Spinal cord (tissue), 10 donors: Measurements from ENCODE around the gene SLAMF7. TPM values are rescaled to one million over a fixed set of nuclear protein-coding genes. Genes with fewer than 3 reads are reported as not detected.
"Not testable (repeated sequence)": the region's sequence is repeated elsewhere in the genome, so short reads cannot be mapped to it uniquely, and the experiment has no call there.

ENCODE experiments used
- DNase-seq, 6 donors: peaks; one replicate each; pipeline versions ENCODE4 v3.0.0 to v3.0.0-alpha.2; 2013 to 2015; ENCODE audit warnings: low spot score in 6 of 6, low read depth in 4 of 6
- H3K27ac ChIP-seq: one replicate; pipeline ENCODE4 v1.5.1; 2013; ENCODE audit warnings: low read depth, low read length, control low read depth
- H3K27me3 ChIP-seq: one replicate; pipeline ENCODE4 v1.6.1; 2013; ENCODE audit warnings: low read length; ENCODE audit not compliant: control insufficient read depth, insufficient read depth
- H3K36me3 ChIP-seq: one replicate; pipeline ENCODE4 v1.6.1; 2013; ENCODE audit warnings: low read length; ENCODE audit not compliant: control insufficient read depth, insufficient read depth
- H3K4me1 ChIP-seq: one replicate; pipeline ENCODE4 v1.6.1; 2013; ENCODE audit warnings: low read length; ENCODE audit not compliant: control insufficient read depth, insufficient read depth
- H3K4me3 ChIP-seq: one replicate; pipeline ENCODE4 v1.5.1; 2013; ENCODE audit warnings: low read depth, low read length, control low read depth
- H3K9me3 ChIP-seq: one replicate; pipeline ENCODE4 v1.6.1; 2013; ENCODE audit warnings: low read length; ENCODE audit not compliant: control insufficient read depth, insufficient read depth
- WGBS: methylation state at CpG from one replicate; pipeline ENCODE4 v1.1.5; 2013; ENCODE audit warnings: missing lambda C conversion rate; ENCODE audit not compliant: insufficient coverage; 5-methylcytosine and 5-hydroxymethylcytosine counted together
- polyA plus RNA-seq, 2 donors: library from polyadenylated mRNA; unstranded; fragments of 120-200 nt; gene quantifications; one replicate each; pipeline ENCODE4 v1.2.1, GENCODE V29; 2013; ENCODE audit not compliant: insufficient read length in 2 of 2
- total RNA-seq, 2 donors: library from RNA; depleted of rRNA in 1 of 2; stranded (reverse); fragments of 120-200 nt in 1 of 2; fragments of >200 nt in 1 of 2; gene quantifications; one replicate each; pipeline versions ENCODE4 v1.2.3 to v1.2.4, GENCODE V29; 2013 to 2014
- donor health status: healthy.

The SLAMF7 gene
- total and polyA plus RNA-seq, 4 donors: 0.11 to 0.59 TPM; not detected in 2

GRCh38 chr1:160727316-160727640, 11.8 kb upstream of the SLAMF7 start:
- no peak overlapping the region for H3K4me3 ChIP-seq
- DNase-seq: no peak

DNA sequence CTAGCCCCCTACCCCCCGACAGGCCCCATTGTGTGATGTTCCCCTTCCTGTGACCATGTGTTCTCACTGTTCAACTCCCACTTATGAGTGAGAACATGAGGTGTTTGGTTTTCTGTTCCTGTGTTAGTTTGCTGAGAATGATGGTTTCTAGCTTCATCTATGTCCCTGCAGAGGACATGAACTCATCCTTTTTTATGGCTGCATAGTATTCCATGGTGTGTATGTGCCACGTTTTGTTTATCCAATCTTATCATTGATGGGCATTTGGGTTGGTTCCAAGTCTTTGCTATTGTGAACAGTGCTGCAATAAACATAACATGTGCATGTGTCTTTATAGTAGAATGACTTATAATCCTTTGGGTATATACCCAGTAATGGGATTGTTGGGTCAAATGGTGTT, 7.5 kb upstream of the SLAMF7 start:
- H3K4me3 ChIP-seq, H3K27ac ChIP-seq, H3K4me1 ChIP-seq, H3K9me3 ChIP-seq, DNase-seq, H3K36me3 ChIP-seq, H3K27me3 ChIP-seq: not testable (repeated sequence)
- 80% methylated on average over 1 of the region's 2 CpGs for WGBS

More at GRCh38 chr1:160727316-160727640, 11.8 kb upstream of the SLAMF7 start:
- H3K4me1 ChIP-seq: no peaks in the 10 kb centered on the region
- no peaks in the 10 kb centered on the region for H3K36me3 ChIP-seq
- no peak overlapping the region for H3K27ac ChIP-seq
- H3K27me3 ChIP-seq: no peaks in the 10 kb centered on the region
- H3K9me3 ChIP-seq: no peaks in the 10 kb centered on the region

DNA sequence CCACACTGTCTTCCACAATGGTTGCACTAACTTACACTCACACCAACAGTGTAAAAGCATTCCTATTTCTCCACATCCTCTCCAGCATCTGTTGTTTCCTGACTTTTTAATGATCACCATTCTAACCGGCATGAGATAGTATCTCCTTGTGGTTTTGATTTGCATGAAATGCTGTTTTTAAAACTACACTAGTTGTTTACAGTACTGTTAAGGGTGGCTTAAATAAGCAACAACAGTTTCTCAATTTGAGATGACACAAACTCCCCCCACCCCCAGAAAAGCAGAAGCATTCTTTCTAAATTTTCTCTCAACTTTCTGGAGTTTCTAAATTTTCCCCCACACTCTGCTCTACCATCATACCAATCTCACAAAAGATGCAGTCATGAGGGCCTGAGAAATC, 7.1 kb upstream of the SLAMF7 start:
- WGBS: no CpG with 5 or more reads among the region's 1 CpG
- Histone ChIP-seq H3K4me1 (no peaks in the 10 kb centered on the region), H3K27me3 (no peaks in the 10 kb centered on the region), H3K36me3 (no peaks in the 10 kb centered on the region), H3K4me3 (no peak overlapping the region), H3K9me3 (no peaks in the 10 kb centered on the region), H3K27ac (no peak overlapping the region)
- DNase-seq: no peak

- no peaks in the 10 kb centered on the region for H3K27me3 ChIP-seq
- H3K36me3 ChIP-seq: no peaks in the 10 kb centered on the region
- H3K4me3 ChIP-seq: no peak overlapping the region
- no peak for DNase-seq
- H3K9me3 ChIP-seq: no peaks in the 10 kb centered on the region
- H3K27ac ChIP-seq: no peak overlapping the region
- no peaks in the 10 kb centered on the region for H3K4me1 ChIP-seq
Observed at GRCh38 chr1:160733898-160734297, 5.1 kb upstream of the SLAMF7 start.

GRCh38 chr1:160734301-160734700, 4.7 kb upstream of the SLAMF7 start:
- no peak for DNase-seq
- H3K4me1 ChIP-seq: no peaks in the 10 kb centered on the region
- H3K27me3 ChIP-seq: no peaks in the 10 kb centered on the region
- H3K4me3 ChIP-seq: no peak overlapping the region
- no peaks in the 10 kb centered on the region for H3K36me3 ChIP-seq
- no peaks in the 10 kb centered on the region for H3K9me3 ChIP-seq
- H3K27ac ChIP-seq: no peak overlapping the region

- Histone ChIP-seq H3K27me3 (no peaks in the 10 kb centered on the region), H3K4me1 (no peaks in the 10 kb centered on the region), H3K27ac (no peak overlapping the region), H3K4me3 (no peak overlapping the region), H3K9me3 (no peaks in the 10 kb centered on the region), H3K36me3 (no peaks in the 10 kb centered on the region)
- WGBS: no CpG with 5 or more reads among the region's 2 CpGs
- DNase-seq: no peak
Observed at GRCh38 chr1:160738271-160738670, 776 bp upstream of the SLAMF7 start.

GRCh38 chr1:160740133-160740688, 1.2 kb downstream of the SLAMF7 start:
- 92% methylated on average over 2 of the region's 5 CpGs for WGBS
- no peak overlapping the region for H3K4me3 ChIP-seq
- no peaks in the 10 kb centered on the region for H3K27me3 ChIP-seq
- H3K9me3 ChIP-seq: no peaks in the 10 kb centered on the region
- DNase-seq: no peak
- H3K36me3 ChIP-seq: no peaks in the 10 kb centered on the region
- no peak overlapping the region for H3K27ac ChIP-seq
- H3K4me1 ChIP-seq: no peaks in the 10 kb centered on the region

DNA sequence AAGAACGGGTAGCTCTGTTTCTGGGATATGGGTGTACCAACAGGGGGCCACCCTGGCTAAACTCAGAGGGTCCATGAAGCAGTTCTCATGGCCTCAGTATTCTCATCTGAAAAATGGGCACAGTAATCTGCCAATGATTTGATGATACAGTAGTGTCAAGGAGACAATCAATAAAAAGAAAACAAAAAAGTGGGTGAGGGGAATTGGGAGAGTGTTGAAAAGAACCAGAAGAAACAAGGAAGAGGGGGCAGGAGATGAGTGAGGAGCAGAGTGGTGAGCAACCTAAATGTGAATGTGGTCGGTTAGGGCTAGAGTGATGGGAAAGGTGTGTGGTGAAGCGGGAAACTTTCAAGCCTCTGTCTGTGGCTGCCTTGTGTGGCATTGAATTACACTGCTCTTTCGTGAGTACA, 2.0 kb downstream of the SLAMF7 start:
- no peak for DNase-seq
- WGBS: 100% methylated on average over 3 of the region's 4 CpGs

GRCh38 chr1:160741612-160742348, 2.7 kb downstream of the SLAMF7 start:
- WGBS: 72% methylated on average over 2 of the region's 5 CpGs
- Histone ChIP-seq H3K27ac (no peak overlapping the region), H3K4me3 (no peak overlapping the region), H3K9me3 (no peaks in the 10 kb centered on the region), H3K36me3 (no peaks in the 10 kb centered on the region), H3K4me1 (no peaks in the 10 kb centered on the region), H3K27me3 (no peaks in the 10 kb centered on the region)
- DNase-seq: no peak

More for the DNA sequence above, 2.0 kb downstream of the SLAMF7 start:
- Histone ChIP-seq H3K4me3 (no peak overlapping the region), H3K4me1 (no peaks in the 10 kb centered on the region), H3K27ac (no peak overlapping the region), H3K36me3 (no peaks in the 10 kb centered on the region), H3K27me3 (no peaks in the 10 kb centered on the region), H3K9me3 (no peaks in the 10 kb centered on the region)

- Histone ChIP-seq H3K4me3 (no peak overlapping the region), H3K4me1 (no peaks in the 10 kb centered on the region)
- 100% methylated on average over 4 of the region's 8 CpGs for whole genome bisulfite sequencing
Observed at GRCh38 chr1:160742428-160743127, 3.5 kb downstream of the SLAMF7 start.

More at GRCh38 chr1:160742428-160743127, 3.5 kb downstream of the SLAMF7 start:
- DNase-seq: no peak
- Histone ChIP-seq H3K9me3 (no peaks in the 10 kb centered on the region), H3K36me3 (no peaks in the 10 kb centered on the region), H3K27me3 (no peaks in the 10 kb centered on the region), H3K27ac (no peak overlapping the region)
